GM19099 (cell line): Measurements from ENCODE around the gene LHFPL3.

Experiments used
- POLR2A ChIP-seq: IDR thresholded peaks from 3 replicates; pipeline ENCODE4 v1.6.1; 2011; ENCODE audit warnings: low read depth; ENCODE audit not compliant: insufficient read length; ENCODE audit errors: extremely low read depth

LHFPL3 gene

GRCh38 chr7:104943502-104944343 is 615.3 kb downstream of the LHFPL3 start:
- TF ChIP-seq POLR2A = no peak

GRCh38 chr7:104945599-104945956 is 617.2 kb downstream of the LHFPL3 start:
- no peak for TF ChIP-seq POLR2A

- no peak for TF ChIP-seq POLR2A
These were observed 617.9 kb downstream of the LHFPL3 start for GRCh38 chr7:104946338-104946737.

- TF ChIP-seq POLR2A = no peak
These were observed 621.6 kb downstream of the LHFPL3 start for GRCh38 chr7:104950006-104950405.

- no peak for TF ChIP-seq POLR2A
These were observed 622.4 kb downstream of the LHFPL3 start for GRCh38 chr7:104950754-104951153.

- TF ChIP-seq POLR2A = no peak
These were observed 623.1 kb downstream of the LHFPL3 start for GRCh38 chr7:104951546-104951945.

GRCh38 chr7:104955276-104955675 is 626.9 kb downstream of the LHFPL3 start:
- TF ChIP-seq POLR2A = no peak
